ELR (cell line): Measurements from ENCODE around the gene ARHGAP26.
A peak's percentile ranks its signal among the peaks of the same experiment; 100 is the strongest.
"Not testable (repeated sequence)": the region's sequence is repeated elsewhere in the genome, so short reads cannot be mapped to it uniquely, and the experiment has no call there.

Experiments
- DNase-seq: peaks from one replicate; pipeline ENCODE4 v3.0.0-alpha.2; 2015; ENCODE audit warnings: low read depth

Gene ARHGAP26

GRCh38 chr5:143085319-143085917 is 315.2 kb downstream of the ARHGAP26 start:
- no peak for DNase-seq

DNA sequence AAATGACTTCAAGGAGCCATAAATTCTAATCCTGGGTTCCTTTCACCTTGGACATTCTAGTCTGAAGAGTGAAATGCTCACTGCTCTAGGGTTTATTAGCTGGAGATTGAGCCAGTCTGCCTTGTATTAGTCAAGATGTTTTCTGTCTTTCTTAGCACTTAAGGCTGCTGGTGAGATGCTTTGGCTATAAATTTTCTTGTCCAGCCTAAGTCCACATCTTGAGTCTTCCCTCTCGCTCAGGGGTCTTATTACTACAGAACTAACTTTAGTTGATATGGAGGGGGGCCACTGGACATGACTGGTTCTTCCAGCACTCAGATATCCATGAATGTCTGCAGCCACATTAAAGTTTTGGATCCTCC is 316.4 kb downstream of the ARHGAP26 start:
- no peak for DNase-seq

GRCh38 chr5:143086908-143087637 is 316.9 kb downstream of the ARHGAP26 start:
- peak; percentile 75 for DNase-seq

DNA sequence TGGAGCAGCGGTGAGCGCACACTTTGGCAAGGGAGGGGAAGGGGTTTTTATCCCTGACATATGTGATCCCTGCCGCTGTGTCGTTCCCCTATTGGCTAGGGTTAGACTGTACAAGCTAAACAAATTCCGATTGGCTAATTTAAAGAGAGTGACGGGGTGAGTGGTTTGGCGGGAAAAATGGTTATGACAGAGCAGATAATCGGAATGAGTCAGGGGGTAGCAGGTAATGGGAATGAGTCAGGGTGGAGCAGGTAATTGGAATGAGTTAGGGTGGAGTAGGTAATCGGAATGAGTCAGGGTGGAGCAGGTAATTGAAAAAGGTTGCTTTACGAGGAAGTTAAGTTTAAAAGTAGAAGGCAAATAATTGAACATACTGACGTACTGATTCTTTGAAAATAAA is 318.5 kb downstream of the ARHGAP26 start:
- DNase-seq = not testable (repeated sequence)

GRCh38 chr5:143090044-143090443 is 319.9 kb downstream of the ARHGAP26 start:
- DNase-seq = not testable (repeated sequence)

DNA sequence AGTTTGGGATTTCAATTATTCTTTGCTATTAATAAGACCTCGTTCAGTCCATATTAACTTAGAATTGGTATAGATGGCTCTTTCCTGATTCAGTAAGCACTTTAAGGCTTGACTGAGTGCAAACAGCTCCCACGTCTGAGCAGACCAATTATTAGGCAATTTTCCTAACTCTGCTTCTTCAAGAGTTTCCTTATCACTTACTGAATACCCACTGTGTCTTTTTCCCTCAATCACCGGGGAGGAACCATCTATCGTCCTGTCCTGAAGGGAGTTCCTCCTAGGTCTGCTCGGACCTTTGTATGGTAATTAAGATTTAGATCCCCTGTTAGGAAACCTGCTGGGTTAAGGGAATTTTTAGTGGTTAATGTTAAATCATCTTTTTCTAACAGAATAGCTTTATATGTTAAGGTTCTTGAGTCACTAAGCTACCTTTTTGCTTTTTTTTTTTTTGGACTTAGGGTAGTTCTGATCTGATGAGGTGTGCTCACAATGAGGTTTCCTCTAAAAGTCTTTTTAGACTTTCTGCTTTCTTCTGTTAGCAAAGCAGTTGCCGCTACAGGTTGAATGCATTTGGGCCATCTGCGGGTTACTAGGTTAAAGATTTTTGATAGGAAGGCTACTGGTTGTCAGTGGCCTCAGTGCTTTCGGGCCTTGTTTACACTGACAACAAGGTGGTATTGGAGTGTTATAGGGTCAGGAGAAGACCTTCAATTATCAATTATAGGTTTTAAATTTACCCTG is 322.7 kb downstream of the ARHGAP26 start:
- DNase-seq = not testable (repeated sequence)

GRCh38 chr5:143093452-143094086 is 323.4 kb downstream of the ARHGAP26 start:
- no peak for DNase-seq

GRCh38 chr5:143094087-143094521 is 323.9 kb downstream of the ARHGAP26 start:
- peak; percentile 25 for DNase-seq

GRCh38 chr5:143094608-143095007 is 324.4 kb downstream of the ARHGAP26 start:
- DNase-seq = not testable (repeated sequence)

- DNase-seq = no peak
These were observed 330.9 kb downstream of the ARHGAP26 start for GRCh38 chr5:143101121-143101520.

- no peak for DNase-seq
These were observed 331.7 kb downstream of the ARHGAP26 start for GRCh38 chr5:143101725-143102386.

DNA sequence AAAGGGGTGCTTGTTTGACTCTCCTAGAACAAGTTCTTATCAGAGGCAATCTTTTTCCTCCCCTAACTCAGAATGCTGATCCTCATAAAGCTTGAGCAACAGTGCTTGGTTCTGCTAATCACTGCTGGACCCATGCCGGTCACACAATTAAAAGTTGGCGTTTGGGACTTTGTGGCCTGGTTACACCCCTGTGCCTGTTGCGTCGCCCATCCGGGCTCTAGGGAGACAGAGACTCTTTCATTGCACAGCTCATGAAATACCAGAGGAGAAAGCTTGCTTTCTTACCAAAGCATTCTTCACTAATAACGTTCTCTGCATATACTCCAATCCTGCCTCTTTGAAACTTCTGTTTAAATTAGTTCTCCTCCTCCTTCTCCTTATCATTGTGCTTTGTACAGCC is 332.2 kb downstream of the ARHGAP26 start:
- DNase-seq = no peak

- no peak for DNase-seq
These were observed 335.2 kb downstream of the ARHGAP26 start for GRCh38 chr5:143105216-143105905.

DNA sequence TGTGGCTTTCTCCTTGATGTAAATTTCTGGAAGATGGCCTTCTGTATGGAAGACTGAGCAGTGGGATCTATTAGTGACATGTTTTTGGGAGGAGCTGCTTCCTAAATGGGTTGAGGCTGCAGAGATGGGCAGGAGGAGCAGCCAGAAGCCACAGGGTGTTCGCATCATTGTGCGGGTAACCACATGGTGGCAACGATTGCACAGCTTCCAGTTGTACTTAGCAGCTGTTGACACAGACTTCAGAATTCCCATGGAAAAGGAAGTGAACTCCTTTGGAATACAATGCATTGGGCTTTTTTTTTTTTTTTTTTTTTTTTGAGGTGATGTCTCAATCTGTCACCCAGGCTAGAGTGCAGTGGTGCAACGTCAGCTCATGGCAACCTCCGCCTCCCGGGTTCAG is 336.0 kb downstream of the ARHGAP26 start:
- peak; percentile 70 for DNase-seq

- DNase-seq = no peak
These were observed 338.4 kb downstream of the ARHGAP26 start for GRCh38 chr5:143108498-143109128.

GRCh38 chr5:143110591-143110990 is 340.4 kb downstream of the ARHGAP26 start:
- no peak for DNase-seq

DNA sequence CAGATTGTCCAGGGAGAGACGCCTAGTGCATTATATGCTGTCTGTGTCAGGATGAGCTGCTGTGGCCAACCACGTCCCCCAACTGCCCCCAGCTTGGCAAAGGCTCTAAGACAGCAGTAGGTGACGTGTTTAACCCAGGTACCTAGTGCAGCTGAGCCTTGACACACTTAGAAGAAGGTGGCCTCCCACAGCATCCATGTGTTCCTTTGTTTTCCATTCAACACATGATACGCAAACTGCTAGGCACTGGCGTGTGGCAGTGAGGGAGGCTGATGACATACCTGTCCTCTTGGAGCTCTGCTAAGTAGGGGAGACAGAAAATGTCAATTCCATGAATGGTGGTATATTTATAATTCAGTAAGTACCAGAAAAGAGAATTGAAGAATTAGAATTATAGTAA is 341.6 kb downstream of the ARHGAP26 start:
- no peak for DNase-seq

GRCh38 chr5:143113461-143113860 is 343.3 kb downstream of the ARHGAP26 start:
- DNase-seq = no peak

DNA sequence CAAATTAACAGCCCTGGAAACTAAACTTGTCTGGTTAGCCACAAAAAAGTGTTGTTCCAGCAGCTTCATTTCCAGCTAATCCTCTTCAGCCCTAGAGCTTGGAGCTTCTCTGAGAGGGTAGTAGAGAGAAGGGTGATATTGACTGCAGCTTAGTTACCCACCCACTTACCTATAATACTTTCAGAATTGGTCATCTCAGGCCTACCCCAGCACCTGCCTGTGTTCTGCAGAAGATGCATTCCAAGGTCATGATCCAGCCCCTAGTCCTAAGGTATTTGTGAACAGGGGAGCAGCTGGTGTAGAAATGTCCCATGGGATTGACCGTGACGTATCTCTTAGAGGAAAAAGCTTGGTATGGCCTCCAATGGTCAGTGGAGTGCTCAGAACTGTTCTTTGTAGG is 344.3 kb downstream of the ARHGAP26 start:
- DNase-seq = no peak

DNA sequence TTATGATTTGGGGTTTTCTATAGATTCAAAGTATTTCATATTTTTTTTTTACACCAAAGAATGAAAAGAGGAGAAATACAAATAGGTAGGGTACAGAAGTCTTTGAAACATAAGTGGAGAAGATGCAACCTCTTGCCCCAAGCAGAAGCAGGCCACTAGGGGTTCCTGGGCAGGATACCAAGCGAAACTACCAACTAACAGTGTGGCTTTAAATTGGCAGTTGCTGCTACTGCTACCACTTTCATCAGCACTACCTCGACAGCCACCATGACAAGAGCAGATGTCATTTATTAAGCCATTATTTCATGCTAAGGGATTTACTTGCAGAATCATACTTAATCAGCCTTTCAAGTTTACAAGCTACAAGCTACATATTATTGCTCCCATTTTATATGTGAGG is 345.2 kb downstream of the ARHGAP26 start:
- no peak for DNase-seq

- DNase-seq = no peak
These were observed 346.6 kb downstream of the ARHGAP26 start for GRCh38 chr5:143116814-143117213.
